ENCODE data around the gene NAXD.
"Not testable (repeated sequence)": the region's sequence is repeated elsewhere in the genome, so short reads cannot be mapped to it uniquely, and the experiment has no call there.

NAXD gene

DNA sequence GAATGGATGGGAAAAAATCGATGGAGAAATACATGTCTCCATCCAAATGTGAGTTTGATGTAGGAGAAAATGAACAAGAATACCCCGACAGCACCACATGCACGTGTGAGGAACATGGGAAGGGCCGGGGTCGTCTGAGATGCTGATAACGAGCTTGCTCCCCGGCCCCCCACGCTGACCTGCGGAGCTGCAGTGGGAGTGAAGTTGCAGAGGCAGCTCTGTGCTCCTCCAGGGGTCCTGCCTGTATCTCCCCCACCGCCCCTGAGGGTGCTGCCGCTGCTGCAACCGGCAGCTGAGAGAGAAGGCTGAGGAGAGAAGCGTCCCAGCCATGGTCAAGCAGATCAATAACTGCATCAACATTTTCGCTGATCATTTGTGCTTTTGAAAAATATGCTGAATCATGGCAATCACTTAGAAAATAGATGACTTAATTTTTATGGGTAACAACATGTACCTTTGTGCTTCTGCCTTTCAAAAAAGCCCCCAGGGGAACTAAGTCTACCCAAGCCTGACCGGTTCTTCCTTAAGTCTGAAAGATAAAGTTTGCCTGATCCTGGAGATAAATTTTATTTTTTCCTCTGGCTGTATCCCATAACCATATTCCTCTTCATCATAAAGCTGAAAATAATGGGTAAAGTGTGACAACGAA lies 18.2 kb upstream of the NAXD start:
- no peak for DNase-seq

DNA sequence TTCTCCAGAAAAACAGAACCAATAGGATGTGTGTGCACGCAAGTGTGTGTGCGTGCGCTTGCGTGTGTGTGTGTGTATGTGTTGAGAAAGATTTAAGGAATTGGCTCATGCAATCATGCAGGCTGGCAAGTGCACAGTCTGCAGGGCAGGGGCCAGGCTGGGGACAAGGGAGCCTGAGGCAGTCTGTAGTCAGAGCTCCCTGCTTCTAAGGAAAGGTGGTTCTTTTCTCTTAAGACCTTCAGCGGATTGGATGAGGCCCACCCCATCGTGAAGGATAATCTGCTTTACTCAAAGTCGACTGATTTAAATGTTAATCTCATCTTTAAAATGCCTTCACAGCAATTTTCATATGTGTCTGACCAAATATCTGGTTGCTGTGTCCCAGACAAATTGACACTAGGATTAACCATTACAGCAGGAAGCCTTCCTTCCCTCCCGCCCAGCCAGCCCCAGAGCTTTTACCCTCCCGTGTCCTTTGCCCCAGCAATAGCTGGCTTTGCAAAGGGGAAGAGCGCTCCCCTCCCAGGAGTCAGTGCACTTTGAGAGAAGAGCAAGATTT lies 15.0 kb upstream of the NAXD start:
- no peak for DNase-seq

DNA sequence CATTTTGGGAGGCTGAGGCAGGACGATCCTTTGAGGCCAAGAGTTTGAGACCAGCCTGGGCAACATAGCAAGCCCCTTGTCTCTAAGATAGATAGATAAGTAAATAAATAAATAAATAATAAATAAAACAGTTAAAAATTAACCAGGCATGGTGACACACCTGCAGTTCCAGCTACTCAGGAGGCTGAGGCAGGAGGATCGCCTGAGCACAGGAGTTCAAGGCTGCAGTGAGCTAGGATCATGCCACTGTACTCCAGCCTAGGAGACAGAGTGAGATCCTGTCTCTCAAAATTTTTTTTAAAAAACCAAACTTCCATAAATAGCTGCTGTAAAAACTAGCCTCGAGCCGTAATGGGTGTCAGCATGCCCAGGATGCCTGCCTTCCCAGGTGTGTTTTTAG lies 14.4 kb upstream of the NAXD start:
- DNase-seq = no peak

DNA sequence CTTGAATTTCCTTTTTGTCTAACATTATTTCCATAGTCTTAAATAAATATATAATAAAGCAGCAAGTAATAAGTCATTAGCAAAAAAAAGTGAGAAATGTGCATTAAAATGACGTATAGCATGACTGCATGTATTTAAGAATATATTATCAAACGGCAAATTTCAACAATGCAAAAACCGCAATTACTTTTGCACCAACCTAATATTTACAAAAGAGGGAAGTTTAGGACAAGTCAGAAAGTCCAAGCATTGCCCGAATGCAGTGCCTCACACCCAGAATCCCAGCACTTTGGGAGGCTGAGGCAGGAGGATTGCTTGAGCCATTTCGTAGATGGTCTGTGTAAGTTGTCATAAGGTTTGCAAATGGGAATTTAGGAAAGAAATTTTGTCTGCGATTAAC lies 10.2 kb upstream of the NAXD start:
- DNase-seq = no peak

DNA sequence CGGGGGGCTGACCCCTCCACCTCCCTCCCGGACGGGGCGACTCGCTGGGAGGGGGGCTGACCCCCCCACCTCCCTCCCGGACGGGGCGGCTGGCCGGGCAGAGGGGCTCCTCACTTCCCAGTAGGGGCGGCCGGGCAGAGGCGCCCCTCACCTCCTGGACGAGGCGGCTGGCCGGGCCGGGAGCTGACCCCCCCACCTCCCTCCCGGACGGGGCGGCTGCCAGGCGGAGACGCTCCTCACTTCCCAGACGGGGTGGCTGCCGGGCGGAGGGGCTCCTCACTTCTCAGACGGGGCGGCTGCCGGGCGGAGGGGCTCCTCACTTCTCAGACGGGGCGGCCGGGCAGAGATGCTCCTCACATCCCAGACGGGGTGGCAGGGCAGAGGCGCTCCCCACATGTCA lies 9.1 kb upstream of the NAXD start:
- not testable (repeated sequence) for DNase-seq

DNA sequence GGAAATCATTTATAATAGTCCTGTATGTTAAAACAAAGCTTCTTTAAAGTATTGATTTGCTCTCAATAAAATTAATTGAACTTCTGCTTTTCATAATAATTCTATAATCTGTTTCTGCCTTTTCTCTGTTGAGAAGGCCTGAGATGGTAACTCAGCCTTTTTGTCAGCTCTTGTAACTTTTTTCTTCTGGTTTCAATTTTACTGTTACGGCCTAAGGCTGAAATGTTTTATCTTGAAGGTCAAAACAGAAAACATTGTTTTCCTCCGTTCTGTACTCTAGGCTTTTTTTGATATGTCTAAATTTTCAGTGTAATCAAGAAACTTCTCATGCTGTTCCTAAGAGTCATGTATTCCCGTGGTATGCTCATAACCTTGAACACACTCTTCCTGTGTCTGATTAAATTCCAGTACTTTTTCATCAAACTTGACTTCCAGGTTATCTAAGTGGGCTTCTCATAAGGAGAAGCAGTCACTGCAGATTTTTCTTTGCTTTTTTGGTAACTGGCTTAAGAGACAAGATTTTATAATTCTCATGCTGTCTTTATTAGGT lies 7.6 kb upstream of the NAXD start:
- no peak for DNase-seq

DNA sequence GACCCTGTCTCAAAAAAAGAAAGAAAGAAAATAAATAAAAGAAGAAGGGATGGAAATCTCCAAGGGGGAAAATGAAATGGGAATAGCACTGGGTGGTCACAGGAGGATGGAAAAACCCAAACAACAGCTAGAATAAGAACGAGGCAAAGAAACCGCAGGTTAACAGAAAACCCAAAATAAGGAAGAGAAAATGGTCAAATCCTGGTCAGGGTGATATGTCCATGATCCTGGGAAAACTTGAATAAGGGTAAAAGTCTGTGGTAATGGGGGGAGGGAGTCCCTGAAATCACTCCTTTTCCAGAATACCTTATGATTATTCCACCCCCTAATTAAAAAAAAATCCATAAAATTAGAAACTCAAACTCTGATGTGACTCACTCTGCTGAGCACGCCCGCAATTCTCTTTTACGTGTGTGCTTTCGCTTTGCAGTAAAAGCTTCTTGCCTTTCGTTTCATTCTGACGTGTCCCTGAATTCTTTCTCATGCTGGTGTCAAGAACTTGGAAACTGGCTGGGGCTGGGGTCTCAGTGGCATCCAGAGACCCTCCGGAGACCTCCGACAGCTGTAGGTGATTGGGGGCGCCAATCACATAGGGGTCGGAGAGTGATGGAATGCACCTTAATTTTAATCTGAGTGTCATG lies 4.3 kb upstream of the NAXD start:
- no peak for DNase-seq

DNA sequence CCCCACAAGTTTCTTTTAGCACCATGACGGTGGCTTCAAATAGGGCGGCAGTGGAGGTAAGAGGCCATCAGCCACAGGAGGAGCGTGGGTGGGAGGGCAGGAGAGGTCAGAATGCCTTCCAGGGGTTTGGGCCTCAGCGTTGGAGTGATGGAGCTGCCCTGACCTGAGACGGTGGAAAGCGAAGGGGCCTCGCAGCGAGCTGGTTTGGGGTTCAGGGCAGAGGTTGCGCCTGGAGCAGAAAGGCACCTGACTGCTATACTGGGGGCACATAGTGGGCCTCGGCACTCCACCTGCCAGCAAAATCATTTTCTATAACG lies 382 bp upstream of the NAXD start:
- DNase-seq = no peak

DNA sequence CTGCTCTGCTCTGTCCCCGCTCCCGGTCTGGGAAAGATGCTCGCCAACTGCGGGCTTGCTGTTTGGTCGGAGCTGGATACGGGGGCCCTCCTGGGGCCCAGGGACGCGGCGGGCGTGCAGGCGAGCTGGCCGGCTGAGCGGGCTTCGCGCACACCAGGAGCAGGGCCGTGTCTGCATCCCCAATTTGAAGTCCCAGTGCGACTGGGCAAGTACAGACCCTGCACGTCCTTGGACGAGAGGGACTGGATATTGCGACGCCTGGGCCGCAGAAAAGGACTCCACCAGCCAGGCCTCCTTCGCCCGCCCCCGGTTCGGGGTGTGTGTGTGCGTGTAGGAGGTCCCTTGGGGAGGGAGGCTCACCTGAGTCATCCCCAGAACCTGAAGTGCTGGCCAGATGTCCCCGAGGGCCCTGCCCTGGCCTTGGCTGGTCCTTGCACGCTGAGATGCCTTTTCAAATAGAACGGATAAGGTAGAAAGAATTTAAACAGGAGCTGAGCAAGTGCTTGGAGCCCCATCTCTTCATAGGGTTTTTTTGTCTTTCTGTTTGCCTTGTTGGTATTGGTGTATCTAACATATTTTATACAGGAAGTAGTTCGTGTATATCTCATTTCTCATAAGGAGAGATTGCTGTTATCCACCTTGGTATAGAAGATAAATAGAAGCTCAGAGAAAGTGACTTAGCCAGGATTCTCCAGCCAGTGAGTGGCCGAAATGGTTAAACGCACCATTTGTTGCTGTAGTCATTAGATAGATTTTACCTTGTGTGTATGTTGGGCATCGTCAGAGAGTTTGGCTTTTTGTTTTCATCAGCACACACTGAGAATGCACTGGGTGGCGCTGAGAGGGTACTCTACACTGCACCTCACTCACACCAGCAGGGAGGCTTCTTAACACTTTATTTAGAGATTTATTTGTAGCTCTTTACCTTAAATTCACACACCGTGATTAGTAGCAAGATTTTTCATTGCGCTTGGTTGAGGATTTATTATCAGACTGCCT lies 1.1 kb downstream of the NAXD start:
- DNase-seq = no peak

DNA sequence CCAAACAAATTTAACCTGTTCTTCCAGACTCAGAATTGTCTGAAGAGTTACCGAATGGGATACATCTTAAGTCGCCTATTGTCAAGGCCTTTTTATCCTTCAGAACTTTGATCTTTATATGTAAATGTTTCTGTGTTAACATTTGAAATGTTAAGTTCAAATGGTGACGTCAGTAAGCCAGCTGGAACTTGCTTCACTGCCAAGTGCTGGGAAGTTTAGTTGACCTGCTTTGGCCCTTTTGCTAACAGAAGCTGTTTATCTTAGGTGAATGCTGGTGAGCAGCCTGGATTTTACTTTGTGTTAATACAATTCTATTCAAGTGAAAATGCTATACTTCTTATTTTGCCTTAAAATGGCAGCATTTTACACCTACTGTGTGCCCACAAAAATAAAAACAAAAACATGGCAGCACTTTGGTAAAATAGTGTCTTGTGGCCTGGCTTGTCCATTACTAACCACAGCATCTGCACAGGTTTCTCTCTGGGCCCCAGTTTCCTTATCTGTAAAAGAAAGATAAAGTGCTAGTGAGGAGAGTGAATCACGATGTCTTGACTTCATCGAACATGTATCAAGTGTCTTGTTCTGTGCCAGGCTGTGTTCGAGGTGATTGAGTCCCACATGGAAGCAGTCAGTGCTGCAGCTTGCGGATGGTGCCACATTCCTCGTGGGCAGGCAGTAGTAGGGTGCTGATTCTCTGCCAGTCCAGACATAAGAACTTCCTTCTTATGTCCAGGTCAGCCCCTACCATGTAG lies 2.2 kb downstream of the NAXD start:
- DNase-seq = no peak

DNA sequence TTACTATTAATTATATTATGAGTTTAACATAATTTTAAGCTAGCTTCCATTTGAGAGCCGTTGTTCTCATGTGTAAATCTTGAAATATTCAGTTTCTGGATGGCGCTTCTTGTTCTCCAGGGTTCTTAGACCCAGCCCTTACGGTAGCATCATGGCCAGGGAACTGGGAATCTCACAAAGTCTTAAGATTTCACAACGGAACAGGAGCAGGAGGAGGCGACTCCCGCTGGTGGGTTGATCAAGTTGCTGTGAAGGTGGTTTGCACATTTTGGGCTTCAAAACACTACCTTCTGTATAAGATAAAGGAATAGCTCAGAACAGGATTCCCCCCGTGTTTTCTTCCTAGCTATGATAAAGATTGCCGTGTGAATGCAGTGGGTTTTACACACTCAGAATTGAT lies 2.8 kb downstream of the NAXD start:
- DNase-seq = no peak

DNA sequence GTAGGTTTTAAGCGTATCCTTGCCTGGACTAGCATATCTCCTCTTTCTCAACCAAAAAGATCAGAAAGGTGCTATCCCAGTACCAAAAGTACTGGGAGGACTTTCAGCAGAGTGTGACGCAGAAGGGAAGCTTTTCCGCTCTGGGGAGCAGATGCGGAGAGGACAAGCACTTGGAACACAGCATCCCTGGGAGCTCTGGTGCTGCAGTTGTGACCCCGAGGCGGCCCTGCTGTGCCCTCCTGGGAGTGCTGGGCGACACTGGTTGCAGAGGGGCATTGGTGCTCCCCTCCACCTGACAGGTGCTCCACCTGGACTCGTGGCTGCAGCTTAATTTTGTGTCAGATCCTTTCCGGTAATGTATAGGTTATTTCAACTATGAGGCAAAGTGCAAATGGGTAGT lies 3.4 kb downstream of the NAXD start:
- no peak for DNase-seq

DNA sequence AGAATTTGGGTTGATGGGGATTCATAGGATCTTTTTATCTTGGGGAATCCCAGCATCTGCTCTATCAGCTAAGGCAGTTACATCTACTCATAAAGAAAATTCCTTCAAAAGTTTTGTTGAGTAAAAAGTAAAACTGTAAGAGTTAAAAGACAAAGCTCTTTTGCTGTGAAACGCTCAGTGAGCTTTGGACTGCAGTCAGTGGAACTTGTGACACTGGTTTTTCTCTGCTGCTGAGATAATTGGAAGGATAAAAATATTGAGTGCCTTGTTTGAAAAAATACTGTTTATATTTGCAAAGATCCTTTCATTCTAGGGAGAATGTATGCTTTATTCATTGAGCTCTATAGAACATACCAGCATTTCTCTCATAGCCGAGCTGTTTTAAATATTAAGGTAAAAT lies 5.3 kb downstream of the NAXD start:
- DNase-seq = no peak

DNA sequence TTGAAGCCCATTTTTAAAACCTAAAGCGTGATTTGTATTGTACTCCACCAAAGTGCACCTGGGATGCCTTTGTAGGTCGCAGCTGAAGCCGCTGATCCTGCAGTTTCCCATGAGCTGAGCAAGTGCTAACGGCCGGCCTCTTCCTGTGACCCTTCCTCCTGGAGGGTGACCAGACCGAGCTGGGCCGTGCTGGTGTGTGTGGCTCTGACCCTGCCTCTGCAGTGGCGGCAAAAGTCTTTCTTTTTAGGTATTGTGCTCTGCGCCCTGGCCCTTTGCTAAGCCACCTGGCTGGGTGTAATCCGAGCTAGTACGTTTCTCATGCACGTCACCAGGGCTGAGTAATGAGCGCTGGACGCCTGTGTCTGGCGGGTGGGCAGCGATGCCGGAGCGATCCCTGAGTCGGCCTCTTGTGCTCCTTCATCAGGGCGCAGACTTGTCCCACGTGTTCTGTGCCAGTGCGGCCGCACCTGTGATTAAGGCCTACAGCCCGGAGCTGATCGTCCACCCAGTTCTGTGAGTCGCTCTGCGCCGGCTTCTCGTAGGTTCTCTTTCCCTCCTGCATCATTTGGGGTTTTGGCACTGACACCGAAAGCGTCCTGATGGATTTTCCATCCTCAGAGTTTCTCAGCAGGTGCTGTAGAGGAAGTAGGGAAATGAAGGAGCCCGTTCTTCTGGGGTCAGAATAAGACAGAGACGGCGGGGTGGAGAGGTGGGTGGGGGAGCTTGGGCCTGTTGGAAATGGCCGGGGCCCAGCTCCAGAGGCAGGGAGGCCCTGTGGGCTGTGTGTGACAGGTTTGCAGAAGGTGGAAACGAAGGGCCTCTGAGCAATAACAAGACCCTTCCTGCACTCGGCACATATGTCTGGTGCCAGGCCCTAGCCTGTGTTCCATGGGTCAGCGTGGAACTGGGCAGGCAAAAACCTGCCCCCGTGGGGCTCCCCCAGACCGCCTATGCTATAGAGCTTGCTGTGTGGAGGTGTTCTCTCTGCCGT lies 9.7 kb downstream of the NAXD start:
- no peak for DNase-seq

DNA sequence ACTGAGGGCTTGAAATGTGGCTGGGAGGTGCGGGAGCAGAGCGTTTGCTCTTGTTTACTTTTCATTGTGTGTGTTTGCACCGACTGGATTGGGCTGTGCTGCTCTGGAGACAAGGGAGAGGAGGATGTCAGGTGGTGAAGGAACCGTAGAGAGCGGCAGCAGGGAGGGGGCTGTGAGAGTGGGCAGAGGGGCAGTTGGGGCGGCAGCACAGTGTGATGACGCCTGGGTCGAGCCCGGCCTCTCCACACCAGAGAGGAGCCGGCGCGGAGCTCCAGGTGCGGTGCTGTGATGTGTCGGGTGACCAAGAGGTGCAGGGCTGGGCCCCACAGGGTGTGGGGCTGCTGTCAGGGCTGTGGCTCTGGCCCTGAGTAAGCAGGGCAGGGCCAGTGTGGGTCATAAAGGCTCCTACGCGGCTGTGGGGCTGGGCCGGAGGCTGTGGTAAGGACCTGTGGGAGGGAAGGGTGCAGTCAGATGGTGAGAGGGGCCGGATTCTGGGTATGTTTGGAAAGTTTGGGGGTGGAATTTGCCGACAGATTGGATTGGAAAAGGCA lies 10.5 kb downstream of the NAXD start:
- DNase-seq = no peak

DNA sequence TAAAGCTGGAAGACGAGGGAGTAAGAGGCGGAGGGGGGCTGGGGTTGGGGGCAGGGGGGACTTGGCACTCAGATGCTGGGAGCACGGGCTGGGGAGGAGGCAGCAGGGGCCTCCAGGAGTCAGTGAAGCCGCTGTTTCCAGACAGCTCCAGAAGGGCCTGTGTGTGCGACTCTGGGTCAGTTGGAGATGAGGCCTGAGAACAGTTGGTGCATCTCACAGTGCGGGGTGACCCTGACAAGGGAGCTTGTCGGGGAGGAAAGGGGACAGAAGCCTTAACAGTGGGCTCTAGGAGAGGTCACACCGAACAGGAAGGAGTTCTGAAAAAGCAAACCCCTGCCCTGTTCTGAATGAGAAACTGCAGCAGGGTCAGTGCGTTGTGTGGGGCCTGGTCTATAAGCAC lies 11.2 kb downstream of the NAXD start:
- DNase-seq = no peak

DNA sequence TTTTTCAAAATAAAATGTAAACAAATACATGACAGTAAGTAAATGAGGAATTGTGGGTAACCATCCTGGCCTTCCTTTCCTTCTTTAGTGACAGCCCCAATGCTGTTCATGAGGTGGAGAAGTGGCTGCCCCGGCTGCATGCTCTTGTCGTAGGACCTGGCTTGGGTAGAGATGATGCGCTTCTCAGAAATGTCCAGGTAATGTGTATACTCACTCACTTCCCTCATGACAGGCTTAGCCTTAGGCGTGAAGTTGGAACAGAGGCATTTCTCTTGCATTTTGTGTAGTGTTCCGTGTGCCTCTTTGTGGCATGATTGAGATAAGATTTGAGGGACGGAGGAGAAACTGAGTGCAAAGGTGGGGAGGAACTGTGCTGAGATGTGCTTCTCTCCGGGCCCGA lies 12.0 kb downstream of the NAXD start:
- no peak for DNase-seq

DNA sequence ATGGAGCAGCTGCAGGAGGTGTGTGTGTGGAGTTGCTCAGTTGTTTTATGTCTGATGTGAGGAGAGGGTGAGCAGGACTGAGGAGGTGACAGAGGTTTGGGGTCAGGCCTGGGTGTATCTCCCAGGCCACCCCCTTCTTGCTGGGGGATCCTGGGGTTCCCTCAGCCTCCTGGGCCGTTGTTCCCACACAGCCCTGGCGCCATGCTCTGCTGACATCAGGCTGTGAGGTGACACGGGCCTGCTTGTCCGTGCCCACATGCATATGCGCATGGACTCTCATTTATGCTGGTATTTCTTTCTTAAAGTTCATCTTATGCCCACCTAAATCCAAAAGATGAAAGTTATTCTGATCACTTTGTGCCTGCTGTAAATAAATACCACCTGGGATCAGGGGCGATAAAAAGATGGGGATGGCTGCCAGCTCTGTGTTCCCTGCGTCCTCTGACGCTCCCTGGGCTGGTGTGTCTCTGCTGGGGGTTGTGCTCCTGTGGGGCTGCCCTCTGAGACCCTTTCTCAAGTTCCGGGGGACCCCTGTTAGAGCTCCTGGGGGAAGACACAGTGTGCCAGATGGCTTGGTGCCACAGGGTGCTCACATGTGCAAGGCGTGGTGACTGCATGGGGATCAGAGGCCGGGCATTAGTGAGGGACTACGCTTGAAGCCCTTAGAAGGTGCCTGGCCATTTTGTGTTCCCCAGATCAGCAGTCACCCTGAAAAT lies 12.6 kb downstream of the NAXD start:
- DNase-seq = no peak

DNA sequence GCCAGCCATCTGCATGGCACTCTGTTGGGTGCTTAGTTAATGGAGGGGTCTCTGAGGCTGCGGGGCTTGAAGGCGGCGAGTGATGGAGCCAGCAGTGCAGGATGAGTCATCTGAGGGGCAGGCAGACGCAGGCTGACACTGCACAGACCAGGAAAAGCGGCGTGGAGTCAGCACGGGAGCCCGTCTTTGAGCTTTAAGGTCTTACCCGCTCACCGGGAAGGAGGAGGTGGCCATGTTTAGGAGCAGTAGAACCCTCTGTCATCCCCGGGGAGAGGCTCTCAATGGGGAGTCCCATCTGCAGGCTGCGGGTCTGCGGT lies 13.1 kb downstream of the NAXD start:
- no peak for DNase-seq

DNA sequence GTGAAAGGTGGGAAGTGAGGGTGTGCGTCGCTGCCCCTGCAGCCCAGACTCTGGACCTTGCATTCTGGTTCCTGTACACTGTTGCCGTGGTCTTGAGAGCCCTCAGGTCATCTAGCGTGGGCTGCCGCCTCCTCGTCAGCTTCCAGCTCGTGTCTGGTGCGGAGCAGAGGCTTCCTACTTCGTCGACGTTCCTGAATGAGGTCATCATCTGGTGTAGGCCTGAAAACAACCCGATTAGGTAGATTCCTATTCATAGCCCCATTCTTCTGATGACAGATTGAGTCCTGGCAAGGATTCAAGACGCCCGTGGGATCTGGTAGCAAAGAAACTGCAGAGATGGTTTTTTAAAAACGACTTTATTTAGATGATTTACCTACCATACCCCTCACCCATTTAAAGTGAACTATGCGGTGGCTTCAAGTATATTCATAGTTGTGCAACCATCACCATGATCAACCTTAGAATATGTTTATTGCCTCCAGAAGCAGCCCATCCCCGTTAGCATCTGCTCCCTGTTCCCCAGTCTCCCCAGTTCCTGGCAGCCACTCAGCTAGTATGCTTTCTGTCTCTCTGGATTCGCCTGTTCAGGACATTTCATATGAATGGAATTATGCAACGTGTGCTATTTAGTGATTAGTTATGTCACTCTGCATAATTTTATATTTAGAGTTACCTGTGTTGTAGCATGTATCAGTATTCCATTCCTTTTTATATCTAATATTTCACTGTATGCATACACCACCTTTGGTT lies 13.8 kb downstream of the NAXD start:
- no peak for DNase-seq

Measured in GOT3 (cell line).